Mesendoderm (in vitro differentiated cells): ENCODE measurements around the gene TDRD3.

Experiments used
- DNase-seq: peaks from one replicate; pipeline ENCODE4 v3.0.0; 2013
- H2AK5ac ChIP-seq: 2 replicates; pipeline ENCODE4 v1.6.1; 2013; ENCODE audit warnings: low read length, inconsistent platforms
- H2BK120ac ChIP-seq: 2 replicates; pipeline ENCODE4 v1.6.1; 2013; ENCODE audit warnings: low read depth, mild to moderate bottlenecking, low read length, moderate library complexity, mixed read lengths
- H2BK15ac ChIP-seq: replicated peaks from 2 replicates; pipeline ENCODE4 v1.6.1; 2013; ENCODE audit warnings: low read depth, mild to moderate bottlenecking, moderate library complexity
- H2BK5ac ChIP-seq: 2 replicates; pipeline ENCODE4 v1.6.1; 2013; ENCODE audit warnings: low read length, inconsistent platforms
- H3K18ac ChIP-seq: 2 replicates; pipeline ENCODE4 v1.6.1; 2013; ENCODE audit warnings: mild to moderate bottlenecking, low read length, mixed read lengths
- H3K23ac ChIP-seq: one replicate; pipeline ENCODE4 v1.6.1; 2013; ENCODE audit warnings: low read length
- H3K27ac ChIP-seq: 2 replicates; pipeline ENCODE4 v1.5.1; 2013; ENCODE audit warnings: low read depth, mild to moderate bottlenecking, inconsistent platforms, low read length, moderate library complexity
- H3K27me3 ChIP-seq: 2 replicates; pipeline ENCODE4 v1.6.1; 2013; ENCODE audit warnings: low read length, control low read depth, mild to moderate bottlenecking, inconsistent platforms; ENCODE audit not compliant: insufficient read depth, poor library complexity
- H3K36me3 ChIP-seq: 2 replicates; pipeline ENCODE4 v1.6.1; 2013; ENCODE audit warnings: low read length, inconsistent platforms; ENCODE audit not compliant: control insufficient read depth, insufficient read depth
- H3K4ac ChIP-seq: one replicate; pipeline ENCODE4 v1.6.1; 2013; ENCODE audit warnings: low read depth, mild to moderate bottlenecking, low read length, moderate library complexity
- H3K4me1 ChIP-seq: 2 replicates; pipeline ENCODE4 v1.6.1; 2013; ENCODE audit warnings: low read depth, low read length, inconsistent platforms; ENCODE audit not compliant: control insufficient read depth
- H3K4me2 ChIP-seq: 2 replicates; pipeline ENCODE4 v1.6.1; 2013; ENCODE audit warnings: low read length
- H3K4me3 ChIP-seq: 2 replicates; pipeline ENCODE4 v1.5.1; 2013; ENCODE audit warnings: mild to moderate bottlenecking, low read length
- H3K56ac ChIP-seq: one replicate; pipeline ENCODE4 v1.6.1; 2013; ENCODE audit warnings: low read length
- H3K79me1 ChIP-seq: 2 replicates; pipeline ENCODE4 v1.6.1; 2013; ENCODE audit warnings: low read length, inconsistent platforms
- H3K79me2 ChIP-seq: 2 replicates; pipeline ENCODE4 v1.6.1; 2013; ENCODE audit warnings: mild to moderate bottlenecking, low read length; ENCODE audit not compliant: control insufficient read depth, insufficient read depth
- H3K9ac ChIP-seq: 2 replicates; pipeline ENCODE4 v1.6.1; 2013; ENCODE audit warnings: low read length, inconsistent platforms
- H4K5ac ChIP-seq: one replicate; pipeline ENCODE4 v1.6.1; 2013; ENCODE audit warnings: low read length
- H4K8ac ChIP-seq: one replicate; pipeline ENCODE4 v1.6.1; 2013; ENCODE audit warnings: low read depth, mild to moderate bottlenecking, control low read depth, low read length, moderate library complexity
- WGBS: extraction: QIAGEN DNeasy Blood & Tissue Kit; methylation state at CpG from one replicate; pipeline ENCODE4 v1.1.7; 2013; ENCODE audit warnings: low lambda C conversion rate, missing lambda C conversion rate; ENCODE audit not compliant: insufficient coverage; ENCODE audit errors: extremely low coverage; 5-methylcytosine and 5-hydroxymethylcytosine counted together

The TDRD3 gene

DNA sequence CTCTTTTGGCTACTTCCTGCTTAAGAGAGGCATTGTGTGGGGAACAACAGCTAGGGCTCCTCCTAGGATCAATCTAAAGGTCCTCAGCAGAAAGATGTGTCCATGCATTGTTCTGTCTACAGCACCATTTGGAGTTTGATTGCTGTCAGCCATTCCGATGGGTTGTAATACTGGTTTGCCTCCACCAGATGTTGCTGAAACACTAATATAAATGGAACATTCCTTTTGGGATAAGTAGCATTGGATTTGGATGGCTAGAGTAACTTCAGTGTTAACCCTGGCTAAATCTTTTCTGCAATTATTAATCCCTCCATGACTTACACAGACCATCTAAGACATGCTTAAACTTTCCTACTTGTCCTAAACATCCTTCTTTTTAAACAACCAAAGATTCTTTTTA, 104.2 kb downstream of the TDRD3 start:
- Histone ChIP-seq H2BK15ac (no peak overlapping the region), H3K4me1 (no peaks in the 10 kb centered on the region), H3K36me3 (peaks cover 2% of the 10 kb centered on the region), H3K27ac (no peak overlapping the region), H4K8ac (no peak overlapping the region), H3K18ac (no peak overlapping the region), H3K4ac (no peak overlapping the region), H3K23ac (no peak overlapping the region), H4K5ac (no peak overlapping the region), H2BK5ac (no peak overlapping the region), H3K4me2 (no peak overlapping the region), H3K56ac (no peak overlapping the region), H3K79me2 (no peaks in the 10 kb centered on the region), H3K79me1 (no peaks in the 10 kb centered on the region), H2BK120ac (no peak overlapping the region), H3K9ac (no peak overlapping the region), H2AK5ac (no peak overlapping the region), H3K4me3 (peak overlapping the region; percentile 22), H3K27me3 (no peaks in the 10 kb centered on the region)
- WGBS: no CpG with 5 or more reads among the region's 1 CpG
- peak; percentile 36 for DNase-seq

DNA sequence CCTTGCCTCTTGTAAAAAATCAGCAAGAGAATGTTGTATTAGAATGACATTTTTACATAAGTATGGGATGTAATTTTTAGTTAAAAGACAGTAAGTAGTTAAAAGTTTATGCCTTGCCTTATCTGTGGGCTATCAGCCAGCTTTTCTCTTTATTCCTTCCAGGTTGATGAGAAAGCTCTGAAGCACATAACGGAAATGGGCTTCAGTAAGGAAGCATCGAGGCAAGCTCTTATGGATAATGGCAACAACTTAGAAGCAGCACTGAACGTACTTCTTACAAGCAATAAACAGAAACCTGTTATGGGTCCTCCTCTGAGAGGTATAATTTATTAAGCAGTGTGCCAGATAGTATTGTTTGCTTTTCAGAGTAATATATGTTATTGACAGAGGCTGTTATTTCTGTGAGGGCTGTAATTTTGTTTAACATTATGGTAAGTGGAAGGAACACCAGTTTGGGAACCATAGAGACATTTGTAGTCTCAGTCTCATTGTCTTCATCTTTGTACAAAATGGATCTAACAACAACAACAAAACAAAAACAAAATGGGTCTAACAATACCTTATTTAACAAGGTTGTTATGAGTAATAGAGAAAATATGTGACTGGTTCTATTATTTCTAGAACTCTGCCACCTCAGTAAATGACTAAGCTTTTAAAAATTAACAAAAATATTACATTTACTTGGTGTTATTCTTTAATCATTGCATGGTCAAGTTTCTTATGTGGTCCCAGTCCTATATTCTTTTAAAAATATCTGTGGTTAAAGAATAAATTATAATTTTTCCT, 112.8 kb downstream of the TDRD3 start:
- no CpG with 5 or more reads among the region's 3 CpGs for WGBS
- Histone ChIP-seq H3K4ac (no peak overlapping the region), H2AK5ac (no peak overlapping the region), H3K4me2 (no peak overlapping the region), H3K9ac (no peak overlapping the region), H4K8ac (no peak overlapping the region), H3K56ac (no peak overlapping the region), H3K79me2 (no peaks in the 10 kb centered on the region), H3K36me3 (no peaks in the 10 kb centered on the region), H3K27me3 (no peaks in the 10 kb centered on the region), H3K18ac (no peak overlapping the region), H2BK15ac (no peak overlapping the region), H2BK120ac (no peak overlapping the region), H4K5ac (no peak overlapping the region), H3K79me1 (no peaks in the 10 kb centered on the region), H3K4me1 (no peaks in the 10 kb centered on the region), H2BK5ac (no peak overlapping the region), H3K27ac (no peak overlapping the region), H3K4me3 (no peak overlapping the region), H3K23ac (no peak overlapping the region)
- no peak for DNase-seq

GRCh38 chr13:60511637-60512036, 114.6 kb downstream of the TDRD3 start:
- H2BK5ac ChIP-seq: no peak overlapping the region
- no peak overlapping the region for H3K56ac ChIP-seq
- no peak overlapping the region for H3K27ac ChIP-seq
- no peak overlapping the region for H3K18ac ChIP-seq
- no peaks in the 10 kb centered on the region for H3K4me1 ChIP-seq
- H3K23ac ChIP-seq: no peak overlapping the region
- no peak overlapping the region for H4K8ac ChIP-seq
- DNase-seq: peak; percentile 45
- no peaks in the 10 kb centered on the region for H3K36me3 ChIP-seq
- no CpG with 5 or more reads among the region's 2 CpGs for WGBS
- H3K9ac ChIP-seq: no peak overlapping the region
- H2BK15ac ChIP-seq: no peak overlapping the region
- H3K27me3 ChIP-seq: no peaks in the 10 kb centered on the region
- no peak overlapping the region for H2BK120ac ChIP-seq
- H3K79me2 ChIP-seq: no peaks in the 10 kb centered on the region
- H2AK5ac ChIP-seq: no peak overlapping the region
- no peak overlapping the region for H3K4me2 ChIP-seq
- H4K5ac ChIP-seq: no peak overlapping the region
- no peak overlapping the region for H3K4ac ChIP-seq
- no peaks in the 10 kb centered on the region for H3K79me1 ChIP-seq
- H3K4me3 ChIP-seq: no peak overlapping the region

GRCh38 chr13:60514891-60515290, 117.9 kb downstream of the TDRD3 start:
- Histone ChIP-seq H3K4ac (no peak overlapping the region), H3K4me3 (no peak overlapping the region), H3K4me1 (no peaks in the 10 kb centered on the region), H3K79me1 (no peaks in the 10 kb centered on the region), H3K27me3 (no peaks in the 10 kb centered on the region), H3K27ac (no peak overlapping the region), H3K36me3 (no peaks in the 10 kb centered on the region), H3K18ac (no peak overlapping the region), H3K79me2 (no peaks in the 10 kb centered on the region), H2AK5ac (no peak overlapping the region), H2BK15ac (no peak overlapping the region), H4K5ac (no peak overlapping the region), H3K9ac (no peak overlapping the region), H2BK120ac (no peak overlapping the region), H3K4me2 (no peak overlapping the region), H3K56ac (no peak overlapping the region), H2BK5ac (no peak overlapping the region), H3K23ac (no peak overlapping the region), H4K8ac (no peak overlapping the region)
- no CpG with 5 or more reads among the region's 1 CpG for WGBS
- no peak for DNase-seq

- no peak overlapping the region for H2AK5ac ChIP-seq
- H3K9ac ChIP-seq: no peak overlapping the region
- no peak overlapping the region for H4K5ac ChIP-seq
- H2BK120ac ChIP-seq: no peak overlapping the region
- no peak overlapping the region for H3K4me3 ChIP-seq
- H3K36me3 ChIP-seq: no peaks in the 10 kb centered on the region
- no peaks in the 10 kb centered on the region for H3K79me1 ChIP-seq
- no peak overlapping the region for H2BK5ac ChIP-seq
- H3K56ac ChIP-seq: no peak overlapping the region
- no peak overlapping the region for H3K4me2 ChIP-seq
- H3K27ac ChIP-seq: no peak overlapping the region
- H3K4me1 ChIP-seq: no peaks in the 10 kb centered on the region
- no peak overlapping the region for H4K8ac ChIP-seq
- H3K18ac ChIP-seq: no peak overlapping the region
- no peak overlapping the region for H3K4ac ChIP-seq
- H3K23ac ChIP-seq: no peak overlapping the region
- no peak for DNase-seq
- no peaks in the 10 kb centered on the region for H3K27me3 ChIP-seq
- no peak overlapping the region for H2BK15ac ChIP-seq
- no peaks in the 10 kb centered on the region for H3K79me2 ChIP-seq
These were observed 122.5 kb downstream of the TDRD3 start for GRCh38 chr13:60519496-60519895.
